HUES6 (cell line): ENCODE results near the gene LAMTOR3.

Experiments used
- H3K27ac ChIP-seq: 2 replicates; pipeline ENCODE4 v1.7.0; 2013; ENCODE audit warnings: low read depth, mild to moderate bottlenecking, low read length, inconsistent platforms
- H3K27me3 ChIP-seq: 2 replicates; pipeline ENCODE4 v1.6.1; 2013; ENCODE audit warnings: low read length; ENCODE audit not compliant: control insufficient read depth, insufficient read depth
- H3K36me3 ChIP-seq: 2 replicates; pipeline ENCODE4 v1.6.1; 2013; ENCODE audit warnings: low read length; ENCODE audit not compliant: control insufficient read depth, insufficient read depth
- H3K4me1 ChIP-seq: 2 replicates; pipeline ENCODE4 v1.6.1; 2013; ENCODE audit warnings: low read length; ENCODE audit not compliant: control insufficient read depth, insufficient read depth
- H3K4me3 ChIP-seq: 2 replicates; pipeline ENCODE4 v1.5.1; 2013; ENCODE audit warnings: low read depth, low read length
- H3K9ac ChIP-seq: one replicate; pipeline ENCODE4 v1.6.1; 2013; ENCODE audit warnings: mild to moderate bottlenecking, low read length
- H3K9me3 ChIP-seq: 2 replicates; pipeline ENCODE4 v1.6.1; 2013; ENCODE audit warnings: low read depth, low read length; ENCODE audit not compliant: control insufficient read depth, insufficient read depth

The LAMTOR3 gene

DNA sequence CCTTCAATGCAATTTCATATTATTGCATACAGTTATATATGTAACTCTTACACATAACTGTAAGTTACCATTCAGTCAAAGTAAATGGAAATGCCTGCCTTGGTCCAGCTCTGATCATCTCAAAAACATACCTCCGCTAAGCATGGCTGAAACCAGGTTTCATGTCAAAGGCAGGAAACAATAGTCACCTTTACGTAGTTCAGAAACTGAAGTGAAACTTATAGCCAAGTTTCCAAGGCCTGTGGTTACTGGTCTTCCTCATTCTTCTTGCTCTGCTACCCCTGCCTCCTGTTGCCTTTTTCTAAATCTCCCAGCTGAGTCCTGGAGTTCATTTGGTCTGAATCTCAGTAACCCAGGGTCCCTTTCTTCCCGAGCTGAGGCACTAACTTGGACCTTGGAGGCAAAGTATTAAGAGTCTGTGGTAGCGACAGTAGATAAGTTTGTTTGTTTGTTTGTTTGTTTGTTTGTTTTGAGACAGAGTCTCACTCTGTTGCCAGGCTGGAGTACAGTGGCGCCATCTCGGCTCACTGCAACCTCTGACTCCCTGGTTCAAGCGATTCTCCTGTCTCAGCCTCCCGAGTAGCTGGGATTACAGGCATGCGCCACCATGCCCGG lies 46.8 kb downstream of the LAMTOR3 start:
- no peaks in the 10 kb centered on the region for H3K9me3 ChIP-seq
- H3K4me3 ChIP-seq = no peak overlapping the region
- no peak overlapping the region for H3K27ac ChIP-seq
- no peaks in the 10 kb centered on the region for H3K27me3 ChIP-seq
- H3K9ac ChIP-seq = no peak overlapping the region
- H3K36me3 ChIP-seq = no peaks in the 10 kb centered on the region
- H3K4me1 ChIP-seq = no peaks in the 10 kb centered on the region

DNA sequence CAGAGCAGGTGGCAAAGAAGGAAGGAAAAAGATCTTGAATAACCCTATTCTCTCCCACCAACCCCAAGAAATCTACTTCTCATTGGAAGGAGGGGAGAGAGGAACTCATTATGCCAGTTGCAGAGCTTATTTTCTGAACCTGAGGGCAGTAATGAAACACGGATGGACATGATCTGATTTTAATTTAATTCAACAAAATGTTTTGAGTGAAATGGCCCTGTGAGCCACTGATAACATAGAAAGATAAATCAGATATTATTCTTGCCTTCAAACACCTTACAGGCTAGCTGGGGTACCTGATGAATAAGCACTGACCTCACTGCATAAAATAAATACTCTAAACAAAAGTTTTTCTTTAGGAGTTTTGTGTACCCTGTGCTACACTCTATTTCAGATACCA lies 47.3 kb downstream of the LAMTOR3 start:
- Histone ChIP-seq H3K27me3 (no peaks in the 10 kb centered on the region), H3K27ac (no peak overlapping the region), H3K9ac (no peak overlapping the region), H3K9me3 (no peaks in the 10 kb centered on the region), H3K4me3 (no peak overlapping the region), H3K36me3 (no peaks in the 10 kb centered on the region), H3K4me1 (no peaks in the 10 kb centered on the region)

DNA sequence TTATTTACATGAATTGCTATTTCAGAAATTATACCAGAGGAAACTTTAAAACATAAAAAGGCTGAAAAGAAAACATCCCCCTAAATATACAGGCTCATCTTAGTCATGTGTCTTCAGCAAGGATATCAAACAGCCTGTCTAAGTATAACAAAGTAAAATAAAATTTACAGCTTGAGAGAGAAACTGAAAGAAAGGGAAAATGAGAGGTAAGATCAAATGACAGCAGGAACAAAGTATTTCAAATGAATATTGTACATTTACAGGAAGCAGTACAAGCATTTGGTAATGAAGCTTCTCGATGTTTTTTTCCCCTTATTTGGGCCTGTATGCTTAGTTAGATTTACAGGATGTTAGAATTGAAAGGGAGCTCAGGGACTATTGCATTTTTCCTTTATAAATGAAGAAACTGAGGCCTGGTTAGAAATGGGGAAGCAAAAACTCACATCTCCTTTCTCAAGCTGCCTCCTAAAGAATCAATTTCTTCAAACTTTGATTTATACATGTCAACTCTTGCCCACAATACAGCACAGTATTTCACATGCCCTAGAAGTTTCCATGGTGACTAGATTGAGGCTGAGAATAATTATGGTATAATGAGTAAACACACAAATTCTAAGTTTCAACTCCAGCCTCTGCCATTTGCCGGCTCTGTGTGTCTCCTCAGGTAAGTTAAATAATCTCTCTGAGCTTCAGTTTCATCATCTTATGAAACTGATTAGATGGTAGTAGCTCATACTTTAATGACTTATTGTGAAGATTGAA lies 48.3 kb downstream of the LAMTOR3 start:
- Histone ChIP-seq H3K9me3 (no peaks in the 10 kb centered on the region), H3K4me3 (no peak overlapping the region), H3K27ac (no peak overlapping the region), H3K27me3 (no peaks in the 10 kb centered on the region), H3K9ac (no peak overlapping the region), H3K4me1 (no peaks in the 10 kb centered on the region), H3K36me3 (no peaks in the 10 kb centered on the region)

DNA sequence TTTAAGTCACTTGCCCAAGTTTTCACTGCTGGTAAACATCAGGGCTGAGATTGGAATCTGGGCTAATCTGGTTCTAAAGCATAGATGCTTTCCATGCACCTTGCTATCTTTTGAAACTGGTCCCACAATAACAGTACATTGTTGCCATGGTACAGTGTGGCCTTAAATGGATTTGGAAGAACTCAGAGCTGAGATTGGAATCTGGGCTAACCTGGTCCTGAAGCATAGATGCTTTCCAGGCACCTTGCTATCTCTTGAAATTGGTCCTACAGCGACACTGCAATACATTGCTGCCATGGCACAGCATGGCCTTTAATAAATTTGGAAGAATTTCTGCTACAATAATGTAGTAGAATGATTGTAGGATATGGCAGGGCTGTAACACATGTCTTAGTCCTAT lies 49.0 kb downstream of the LAMTOR3 start:
- Histone ChIP-seq H3K36me3 (no peaks in the 10 kb centered on the region), H3K27ac (no peak overlapping the region), H3K9ac (no peak overlapping the region), H3K9me3 (no peaks in the 10 kb centered on the region), H3K4me3 (no peak overlapping the region), H3K27me3 (no peaks in the 10 kb centered on the region), H3K4me1 (no peaks in the 10 kb centered on the region)

DNA sequence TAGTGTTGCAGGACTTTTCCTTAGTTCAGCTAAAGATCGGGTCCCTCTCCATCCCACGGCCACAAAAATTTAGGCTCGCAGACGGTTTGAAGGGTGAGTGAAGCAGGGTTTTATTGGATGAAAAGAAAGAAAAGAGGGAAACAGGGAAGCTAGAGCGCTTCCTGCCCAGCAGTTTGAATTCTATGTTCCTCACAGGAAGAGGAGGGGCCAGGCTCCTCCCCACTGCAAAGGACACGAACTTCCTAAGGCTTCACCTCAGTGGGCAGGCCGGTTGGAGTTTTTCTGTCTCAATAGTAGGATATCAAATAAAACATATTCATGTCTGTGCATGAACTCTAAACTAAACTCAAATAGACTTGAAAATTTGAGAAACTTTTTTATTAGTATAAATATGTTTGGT lies 50.2 kb downstream of the LAMTOR3 start:
- no peak overlapping the region for H3K27ac ChIP-seq
- no peaks in the 10 kb centered on the region for H3K36me3 ChIP-seq
- no peaks in the 10 kb centered on the region for H3K9me3 ChIP-seq
- H3K27me3 ChIP-seq = no peaks in the 10 kb centered on the region
- H3K4me1 ChIP-seq = no peaks in the 10 kb centered on the region
- H3K4me3 ChIP-seq = no peak overlapping the region
- H3K9ac ChIP-seq = no peak overlapping the region

DNA sequence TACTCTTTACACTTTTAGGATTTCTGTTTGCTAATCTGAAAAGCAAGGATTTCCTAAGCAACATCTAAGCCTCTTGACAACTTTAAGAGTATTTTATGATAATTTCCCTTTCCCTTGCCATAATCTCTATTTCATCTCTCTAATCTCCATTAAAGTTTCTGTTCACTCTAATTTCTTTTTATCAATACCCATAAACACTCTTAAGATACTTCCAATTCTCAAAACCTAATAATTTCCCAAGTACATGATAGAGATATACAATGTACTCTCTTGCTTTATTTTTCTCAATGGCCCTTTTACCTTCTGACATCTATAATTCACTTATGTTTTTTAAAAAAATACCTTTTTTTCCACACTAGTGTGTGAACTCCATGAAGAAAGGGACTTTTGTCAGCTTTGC lies 50.8 kb downstream of the LAMTOR3 start:
- no peak overlapping the region for H3K27ac ChIP-seq
- H3K36me3 ChIP-seq = no peaks in the 10 kb centered on the region
- H3K9me3 ChIP-seq = no peaks in the 10 kb centered on the region
- H3K4me3 ChIP-seq = no peak overlapping the region
- no peaks in the 10 kb centered on the region for H3K27me3 ChIP-seq
- H3K4me1 ChIP-seq = no peaks in the 10 kb centered on the region
- H3K9ac ChIP-seq = no peak overlapping the region

DNA sequence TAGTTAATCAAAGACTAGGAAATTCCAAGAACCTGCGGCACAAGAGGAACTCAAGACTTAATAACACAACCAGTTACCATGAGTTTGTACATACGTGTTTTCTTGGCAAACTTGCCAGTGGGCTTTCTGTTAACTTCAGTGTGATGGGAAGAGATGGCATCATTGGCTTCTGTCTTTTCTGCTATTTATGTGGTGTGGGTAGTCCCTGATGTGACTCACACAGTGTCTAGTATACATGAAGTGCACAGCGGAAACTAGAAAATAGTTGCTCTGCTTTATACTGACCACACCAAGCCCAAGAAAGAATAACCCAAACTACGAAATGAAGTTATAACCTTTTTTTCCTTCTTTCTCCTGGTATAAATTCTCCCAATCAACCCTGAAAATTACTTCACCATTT lies 53.1 kb downstream of the LAMTOR3 start:
- Histone ChIP-seq H3K9ac (no peak overlapping the region), H3K27ac (no peak overlapping the region), H3K9me3 (no peaks in the 10 kb centered on the region), H3K27me3 (no peaks in the 10 kb centered on the region), H3K4me1 (no peaks in the 10 kb centered on the region), H3K36me3 (no peaks in the 10 kb centered on the region), H3K4me3 (no peak overlapping the region)

DNA sequence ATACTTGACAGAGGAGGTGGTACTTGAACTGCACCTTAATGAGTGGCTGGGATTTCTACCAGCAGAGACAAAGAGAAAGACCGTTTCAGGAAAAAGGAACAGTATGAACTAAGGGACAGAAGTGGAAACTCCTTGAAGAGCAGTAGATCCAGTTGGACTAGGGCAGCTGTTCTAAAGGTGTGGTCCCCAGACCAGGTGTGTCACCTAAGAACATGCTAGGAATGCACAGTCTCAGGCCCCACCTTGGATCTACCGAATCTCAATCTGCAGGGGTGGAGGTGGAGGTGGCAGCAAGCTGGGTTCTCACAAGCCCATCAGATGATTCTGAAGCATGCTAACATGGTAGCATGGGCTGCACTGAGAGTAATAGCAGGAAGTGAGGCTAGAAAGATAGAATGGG lies 55.3 kb downstream of the LAMTOR3 start:
- Histone ChIP-seq H3K4me3 (no peak overlapping the region), H3K27me3 (no peaks in the 10 kb centered on the region), H3K36me3 (no peaks in the 10 kb centered on the region), H3K4me1 (no peaks in the 10 kb centered on the region), H3K9me3 (no peaks in the 10 kb centered on the region), H3K9ac (no peak overlapping the region), H3K27ac (no peak overlapping the region)

DNA sequence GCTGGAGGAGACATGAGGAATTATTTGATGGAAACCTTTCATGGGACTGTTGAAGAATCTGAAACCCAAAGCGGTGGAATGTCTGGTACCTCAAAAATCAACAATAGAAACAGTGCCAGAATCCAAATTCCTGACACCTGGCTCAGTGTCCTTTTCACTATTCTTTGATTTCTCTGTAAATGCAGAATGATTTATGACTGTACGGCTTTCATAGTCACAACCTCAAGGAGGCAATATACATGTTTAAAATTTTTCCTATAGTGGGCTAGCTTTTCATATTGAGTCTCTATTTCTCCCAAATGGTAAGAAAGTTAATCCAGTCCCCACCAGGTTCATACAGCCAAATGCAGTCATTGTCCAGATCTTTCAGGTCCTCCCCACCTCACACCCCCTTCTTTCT lies 58.3 kb downstream of the LAMTOR3 start:
- Histone ChIP-seq H3K27me3 (no peaks in the 10 kb centered on the region), H3K9ac (no peak overlapping the region), H3K36me3 (no peaks in the 10 kb centered on the region), H3K9me3 (no peaks in the 10 kb centered on the region), H3K4me3 (no peak overlapping the region), H3K27ac (no peak overlapping the region), H3K4me1 (no peaks in the 10 kb centered on the region)

DNA sequence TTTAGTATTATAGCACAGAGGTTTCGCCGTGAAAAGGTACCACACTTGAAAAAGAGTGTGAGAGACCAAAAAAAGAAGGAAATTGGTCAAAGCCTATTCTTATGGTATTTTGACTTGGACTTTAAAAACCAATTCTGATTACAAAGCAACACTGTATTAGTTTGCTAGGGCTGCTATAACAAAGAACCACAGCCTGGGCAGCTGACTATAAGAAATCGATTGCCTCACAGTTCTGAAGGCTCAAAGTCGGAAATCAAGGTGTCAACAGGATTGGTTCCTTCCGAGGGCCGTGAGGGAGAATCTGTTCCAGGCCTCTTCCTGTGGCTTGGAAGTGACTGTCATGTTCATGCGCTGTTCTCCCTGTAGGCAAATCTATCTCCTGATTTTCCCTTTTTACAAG lies 59.7 kb downstream of the LAMTOR3 start:
- Histone ChIP-seq H3K36me3 (no peaks in the 10 kb centered on the region), H3K27me3 (no peaks in the 10 kb centered on the region)

DNA sequence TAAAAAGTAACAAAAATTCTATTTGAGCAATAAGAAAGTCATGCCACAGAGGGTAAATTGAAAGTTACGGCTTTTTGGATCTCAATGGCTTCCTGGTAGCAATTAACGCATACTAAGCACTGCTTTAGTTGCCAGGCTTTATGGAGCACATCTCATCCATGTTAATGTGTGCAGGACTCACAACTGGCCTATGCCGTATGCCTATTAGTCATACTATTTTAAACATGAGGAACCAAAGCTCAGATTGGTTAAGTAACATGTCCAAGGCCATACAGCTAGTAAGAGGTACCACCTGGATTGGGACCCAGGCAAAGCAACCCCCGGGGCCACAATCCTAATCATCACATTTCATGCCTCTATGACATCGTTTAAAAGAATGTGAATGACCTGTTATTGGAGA lies 60.5 kb downstream of the LAMTOR3 start:
- no peak overlapping the region for H3K9ac ChIP-seq
- H3K4me3 ChIP-seq = no peak overlapping the region
- no peaks in the 10 kb centered on the region for H3K36me3 ChIP-seq
- H3K27ac ChIP-seq = no peak overlapping the region
- no peaks in the 10 kb centered on the region for H3K4me1 ChIP-seq
- no peaks in the 10 kb centered on the region for H3K9me3 ChIP-seq
- no peaks in the 10 kb centered on the region for H3K27me3 ChIP-seq

More for the DNA sequence above, 59.7 kb downstream of the LAMTOR3 start:
- H3K27ac ChIP-seq = no peak overlapping the region
- H3K4me1 ChIP-seq = no peaks in the 10 kb centered on the region
- no peak overlapping the region for H3K9ac ChIP-seq
- no peak overlapping the region for H3K4me3 ChIP-seq
- H3K9me3 ChIP-seq = no peaks in the 10 kb centered on the region
